HG03064 (cell line): ENCODE measurements around the gene BBS9.
"Not testable (repeated sequence)": the region's sequence is repeated elsewhere in the genome, so short reads cannot be mapped to it uniquely, and the experiment has no call there.

Source experiments
- ATAC-seq: cut with Tn5 transposase; IDR thresholded peaks from one replicate; pipeline ENCODE4 v1.9.1; 2021; ENCODE audit warnings: low read depth; ENCODE audit not compliant: unreplicated experiment

BBS9 gene

DNA sequence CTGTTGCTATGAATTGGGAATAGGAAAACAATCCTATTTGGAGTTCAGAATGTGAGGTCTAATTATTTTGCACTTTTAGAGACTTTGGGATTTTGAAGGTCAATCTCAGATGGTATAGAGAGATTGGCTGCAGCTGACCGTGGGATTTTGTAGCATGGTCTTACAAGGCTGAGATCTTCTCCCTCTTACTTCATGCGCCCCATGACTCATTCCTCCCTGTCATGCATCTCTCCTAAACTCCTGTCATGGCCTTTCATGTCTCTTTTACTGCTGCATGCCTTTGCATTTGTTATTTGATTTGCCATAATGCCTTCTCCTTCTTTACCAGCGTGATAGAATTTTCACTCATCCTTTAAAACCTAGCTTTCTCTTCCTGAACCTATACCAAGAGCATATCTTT lies 133.1 kb downstream of the BBS9 start:
- ATAC-seq = no peak

GRCh38 chr7:33271839-33272371 lies 142.5 kb downstream of the BBS9 start:
- not testable (repeated sequence) for ATAC-seq

DNA sequence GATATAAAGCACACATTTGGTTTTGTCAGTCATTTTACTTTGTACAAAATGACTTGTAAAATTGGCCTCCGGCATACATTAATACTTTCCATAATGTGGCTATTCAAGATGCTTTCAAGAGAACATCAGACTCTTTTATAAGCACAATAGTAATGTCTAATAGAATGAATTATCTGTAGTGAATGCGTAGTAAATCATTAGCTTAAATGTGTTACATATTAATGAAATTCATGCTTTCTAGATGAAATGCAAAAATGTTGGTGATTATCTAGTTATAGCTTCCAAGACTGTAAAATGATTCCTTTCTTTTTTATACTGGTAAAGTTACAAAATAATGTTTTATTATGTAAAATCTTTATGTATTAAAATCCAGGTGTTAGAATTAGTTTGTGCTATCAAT lies 144.0 kb downstream of the BBS9 start:
- no peak for ATAC-seq

DNA sequence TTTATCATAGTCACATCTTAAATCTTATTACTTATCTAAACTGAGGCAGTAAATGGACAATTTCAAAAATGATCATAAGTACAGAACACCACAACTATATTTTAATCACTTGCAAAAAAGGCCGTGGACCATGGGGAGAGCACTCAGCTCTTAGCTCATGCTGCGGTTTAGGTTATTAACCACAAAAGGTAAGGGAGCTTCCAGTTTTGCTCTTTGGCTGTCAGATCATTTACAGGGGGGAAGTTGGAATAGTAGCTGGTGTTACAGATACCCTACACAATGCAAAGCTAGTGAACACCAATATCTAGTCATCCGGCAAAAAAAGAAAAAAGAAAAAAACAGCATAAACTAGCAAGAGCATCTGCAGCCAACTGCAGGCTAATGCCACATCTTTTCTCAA lies 147.0 kb downstream of the BBS9 start:
- ATAC-seq = no peak

DNA sequence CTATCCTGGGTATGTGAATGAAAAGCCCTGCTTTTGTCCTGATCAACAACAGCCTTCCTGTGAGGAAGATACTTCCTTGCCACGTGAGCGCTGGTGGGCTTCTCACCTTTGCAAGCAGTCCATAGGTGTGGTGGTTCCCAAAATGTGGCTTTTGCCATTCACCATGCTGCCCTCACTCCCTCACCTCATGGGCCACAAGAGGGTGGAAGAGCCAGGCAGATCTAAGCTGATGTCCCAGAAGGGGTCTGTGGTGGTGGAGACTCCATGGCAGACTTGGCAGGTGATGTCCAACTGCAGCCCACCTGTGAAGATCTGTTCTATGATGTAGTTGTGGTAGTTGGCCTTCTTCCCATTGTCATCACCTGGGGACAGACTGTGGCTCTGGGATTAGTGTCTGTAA lies 147.4 kb downstream of the BBS9 start:
- no peak for ATAC-seq

DNA sequence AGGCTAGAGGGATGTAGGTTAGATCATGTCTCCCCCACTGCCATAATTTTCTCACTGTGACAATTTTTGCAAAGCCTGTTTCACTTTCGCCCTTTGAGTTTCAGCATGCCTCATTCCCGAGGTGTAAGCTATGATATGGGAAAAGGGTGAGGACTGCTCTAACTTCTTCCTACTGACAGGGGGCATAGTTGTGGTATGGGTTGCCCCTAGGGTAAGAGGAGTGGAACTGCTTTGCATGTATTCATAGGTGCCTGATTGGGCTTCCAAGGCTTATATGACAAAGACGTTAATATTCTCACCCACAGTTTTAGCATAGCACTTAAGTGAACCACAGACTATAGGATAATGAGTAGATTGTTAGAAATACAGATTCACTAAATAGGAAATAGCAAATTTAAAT lies 148.7 kb downstream of the BBS9 start:
- ATAC-seq = no peak

DNA sequence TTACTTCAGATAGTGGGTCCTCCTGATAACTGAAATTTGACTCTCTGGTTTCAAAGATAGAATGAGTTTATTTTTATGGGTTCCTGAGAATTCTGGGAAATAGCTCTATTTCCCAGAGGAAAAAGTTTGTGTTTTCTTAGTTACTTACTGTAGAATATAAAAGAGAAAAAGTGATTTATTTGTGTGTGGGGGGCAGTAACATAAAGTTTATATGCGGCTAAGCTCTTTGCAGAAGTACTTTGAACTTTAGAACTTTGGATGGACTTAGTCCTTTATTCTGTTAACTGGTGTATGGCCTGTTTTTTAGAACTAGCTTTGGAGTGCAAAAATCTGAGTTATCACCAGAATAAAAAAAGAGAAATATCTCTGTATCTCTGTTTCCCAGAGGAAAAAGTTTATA lies 157.1 kb downstream of the BBS9 start:
- ATAC-seq = no peak

GRCh38 chr7:33287738-33288137 lies 158.4 kb downstream of the BBS9 start:
- no peak for ATAC-seq

- no peak for ATAC-seq
Measured at GRCh38 chr7:33298848-33299247, 169.5 kb downstream of the BBS9 start.

GRCh38 chr7:33299425-33299824 lies 170.1 kb downstream of the BBS9 start:
- ATAC-seq = no peak

DNA sequence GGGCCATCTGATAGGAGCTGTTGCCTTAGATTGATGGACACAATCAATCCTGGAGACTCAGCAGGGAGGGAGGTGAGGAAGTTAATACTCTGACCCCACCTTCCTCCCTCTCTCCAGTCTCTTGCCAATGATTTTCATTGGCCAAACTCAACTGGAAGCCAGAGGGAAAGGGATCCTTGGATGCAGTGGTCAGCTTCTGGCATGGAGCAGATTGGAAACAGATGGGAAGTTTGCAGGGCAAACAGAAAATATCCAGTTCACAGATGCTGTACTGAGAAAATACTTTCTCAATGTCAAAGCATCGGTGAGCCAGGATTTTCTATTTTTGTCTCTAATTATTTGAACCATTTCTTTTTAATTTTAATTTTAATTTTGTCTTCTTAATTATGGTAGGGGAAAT lies 170.8 kb downstream of the BBS9 start:
- no peak for ATAC-seq

- no peak for ATAC-seq
Measured at GRCh38 chr7:33300742-33301141, 171.4 kb downstream of the BBS9 start.

DNA sequence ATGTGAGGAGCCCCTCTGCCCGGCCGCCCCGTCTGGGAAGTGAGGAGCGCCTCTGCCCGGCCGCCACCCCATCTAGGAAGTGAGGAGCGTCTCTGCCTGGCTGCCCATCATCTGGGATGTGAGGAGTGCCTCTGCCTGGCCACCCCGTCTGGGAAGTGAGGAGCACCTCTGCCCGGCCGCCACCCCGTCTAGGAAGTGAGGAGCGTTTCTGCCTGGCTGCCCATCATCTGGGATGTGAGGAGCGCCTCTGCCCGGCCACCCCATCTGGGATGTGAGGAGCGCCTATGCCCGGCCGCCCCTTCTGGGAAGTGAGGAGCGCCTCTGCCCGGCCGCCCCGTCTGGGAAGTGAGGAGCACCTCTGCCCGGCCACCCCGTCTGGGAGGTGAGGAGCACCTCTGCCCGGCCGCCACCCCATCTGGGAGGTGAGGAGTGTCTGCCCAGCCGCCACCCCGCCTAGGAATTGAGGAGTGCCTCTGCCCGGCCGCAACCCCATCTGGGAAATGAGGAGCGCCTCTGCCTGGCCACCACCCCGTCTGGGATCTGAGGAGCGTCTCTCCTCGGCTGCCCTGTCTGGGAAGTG lies 174.7 kb downstream of the BBS9 start:
- ATAC-seq = not testable (repeated sequence)

DNA sequence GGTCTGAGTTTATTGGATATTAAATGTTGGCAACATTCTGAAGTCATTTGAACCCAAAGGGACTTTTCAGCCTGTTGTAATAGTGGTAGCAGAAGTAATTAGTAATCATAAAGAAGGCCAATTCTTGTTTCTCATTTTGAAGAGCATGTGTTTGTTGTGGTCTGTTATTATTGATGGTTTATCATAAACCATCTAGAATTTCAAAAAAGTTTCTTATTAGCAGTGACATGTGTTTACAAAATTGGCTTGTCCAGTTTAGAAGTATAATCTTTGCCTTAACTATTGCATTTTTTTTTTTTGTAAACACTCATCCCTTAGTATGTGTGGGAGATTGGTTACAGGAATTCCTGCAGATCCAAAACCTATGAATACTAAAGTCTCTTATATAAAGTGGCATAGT lies 177.8 kb downstream of the BBS9 start:
- ATAC-seq = no peak

GRCh38 chr7:33310546-33310945 lies 181.2 kb downstream of the BBS9 start:
- ATAC-seq = no peak

DNA sequence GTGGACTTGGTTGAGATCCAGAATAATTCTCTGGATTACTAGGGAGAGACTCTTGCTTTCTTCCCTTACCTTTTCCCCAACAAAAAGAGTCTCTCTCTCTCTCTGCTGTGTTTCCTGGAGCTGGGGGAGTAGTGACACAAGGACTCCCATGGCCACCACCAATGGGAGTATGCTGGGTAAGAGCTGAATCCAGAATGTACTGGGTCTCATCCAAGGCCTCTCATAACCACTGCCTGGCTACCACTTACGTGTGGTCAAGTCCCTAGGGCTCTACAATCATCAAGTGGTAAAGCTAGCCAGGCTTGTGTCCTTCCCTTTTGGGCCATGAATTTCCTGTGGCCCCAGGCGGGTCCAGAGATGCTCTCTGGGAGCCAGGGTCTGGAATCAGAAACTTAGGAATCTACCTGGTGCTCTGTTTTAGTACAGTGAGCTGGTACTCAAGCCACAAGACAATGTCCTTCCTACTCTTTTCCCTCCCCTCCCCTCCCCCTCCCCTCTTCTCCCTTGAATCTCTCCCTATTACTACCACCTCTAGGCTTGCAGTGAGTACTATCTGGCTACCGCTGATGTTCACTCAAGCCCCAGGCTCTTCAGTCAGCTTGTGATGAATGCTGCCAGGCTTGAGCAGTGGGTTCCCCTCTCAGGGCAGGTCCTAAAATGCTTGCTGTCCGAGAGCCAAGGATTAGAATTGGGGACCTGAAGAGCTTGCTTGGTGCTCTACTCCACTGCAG lies 196.6 kb downstream of the BBS9 start:
- ATAC-seq = no peak

DNA sequence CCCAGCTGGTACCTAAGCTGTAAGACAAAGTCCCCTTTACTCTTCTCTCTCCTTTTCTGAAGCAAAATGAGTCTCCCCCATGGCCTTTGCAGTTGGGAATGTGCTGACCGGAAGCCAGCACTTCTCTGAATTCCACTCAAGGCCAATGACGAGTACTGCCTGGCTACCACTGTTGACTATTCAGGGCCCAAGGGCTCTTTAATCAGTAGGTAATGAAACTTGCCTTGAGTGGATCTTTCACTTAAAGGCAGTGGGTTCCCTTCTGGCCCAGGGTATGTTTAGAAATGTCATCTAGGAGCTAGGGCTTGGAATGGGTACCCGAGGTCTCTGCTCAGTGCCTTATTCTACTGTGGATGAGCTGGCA lies 197.1 kb downstream of the BBS9 start:
- ATAC-seq = no peak

- no peak for ATAC-seq
Measured at GRCh38 chr7:33327427-33327826, 198.1 kb downstream of the BBS9 start.

GRCh38 chr7:33334349-33334748 lies 205.0 kb downstream of the BBS9 start:
- no peak for ATAC-seq

GRCh38 chr7:33336820-33337219 lies 207.5 kb downstream of the BBS9 start:
- no peak for ATAC-seq

DNA sequence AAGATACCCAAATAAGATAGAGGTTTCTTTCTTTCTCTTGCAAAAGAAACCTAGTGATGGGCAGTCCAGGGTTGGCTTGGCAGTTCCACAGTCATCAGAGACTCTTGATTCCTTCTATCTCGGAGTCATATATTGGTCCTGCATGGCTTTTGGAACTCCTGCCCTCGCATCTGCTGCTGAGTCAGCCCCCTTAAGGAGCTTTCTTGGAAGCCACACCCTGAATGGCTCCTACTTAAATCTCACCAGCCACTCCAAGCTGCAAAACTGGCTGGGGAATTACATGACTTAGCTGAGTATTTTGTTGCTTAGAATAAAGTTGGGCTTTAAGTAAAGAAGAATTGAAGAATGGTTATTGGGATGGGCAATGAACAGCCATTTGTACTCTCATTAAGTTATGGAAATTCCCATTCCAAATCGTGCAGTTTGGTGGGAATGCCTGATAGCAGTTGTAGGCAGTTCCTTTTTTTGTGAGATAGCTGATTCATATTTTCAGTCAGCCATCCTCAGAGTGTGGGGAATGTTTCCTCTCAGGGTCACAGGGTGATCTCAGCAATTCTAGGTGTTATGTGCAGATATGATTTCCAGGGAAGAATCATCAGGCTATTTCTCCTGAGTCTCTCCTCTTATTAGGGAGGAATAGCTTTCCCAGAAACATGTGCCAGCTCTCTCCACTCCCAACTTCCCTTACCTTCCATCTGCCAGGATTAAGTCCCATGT lies 209.9 kb downstream of the BBS9 start:
- no peak for ATAC-seq

GRCh38 chr7:33346055-33346454 lies 216.7 kb downstream of the BBS9 start:
- no peak for ATAC-seq
